ENCODE results near the gene REXO4. TPM values are rescaled to one million over a fixed set of nuclear protein-coding genes. Genes with fewer than 3 reads are reported as not detected.

REXO4 gene
- total and polyA plus RNA-seq, 2 of the 8 experiments (the other 6 are each of a cell fraction or from before 2014, with no cell fraction given): 19.1 to 38.3 TPM

DNA sequence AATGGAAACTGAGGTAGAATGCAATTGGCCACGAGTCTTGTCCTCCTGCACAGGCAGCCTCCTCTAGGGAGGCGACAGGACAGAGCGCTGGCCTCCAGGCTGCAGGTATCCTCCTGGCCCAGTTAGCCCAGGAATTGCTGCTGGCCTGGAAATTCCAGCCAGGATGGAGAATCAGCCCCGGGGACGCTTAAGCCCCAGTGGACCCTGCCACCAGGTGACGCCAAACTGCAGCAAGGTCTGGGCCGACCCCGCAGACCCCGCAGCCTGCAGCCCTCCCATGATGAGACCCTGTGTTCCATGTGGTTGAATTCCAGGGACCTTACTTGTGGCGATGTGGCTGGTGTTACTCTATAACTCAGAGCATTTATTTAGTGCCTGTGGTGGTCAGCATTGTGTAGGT, 49.3 kb upstream of the REXO4 start:
- 82% methylated on average over 10 of the region's 10 CpGs; no CpG with 5 or more reads in 1 of the 2 experiments for WGBS, 2 experiments (ENCODE audit: extremely low coverage in 1 of 2, insufficient coverage in 1 of 2, insufficient read length in 1 of 2, insufficient replicate concordance in 2 of 2, low coverage in 1 of 2, low lambda C conversion rate in 2 of 2, missing lambda C conversion rate in 1 of 2)
- Histone ChIP-seq H3K27me3 (replicated peaks in 1 of 4; ENCODE audit: control insufficient read depth in 3 of 4, extremely low read depth in 1 of 4, insufficient read depth in 3 of 4, low read length in 3 of 4) (no peaks in the 10 kb centered on the region), H3K4me1 (replicated peaks in 1 of 4; ENCODE audit: control insufficient read depth in 3 of 4, insufficient read depth in 4 of 4, low read length in 3 of 4) (peaks cover 0 to 3% (median 0%) of the 10 kb centered on the region in 4 experiments; a peak in 2 of 7 replicates), H3K4ac (replicated peaks; ENCODE audit: insufficient read length, low read depth, low read length) (no peak overlapping the region), H3K4me3 (ENCODE audit: extremely low read depth in 1 of 4, insufficient read depth in 2 of 4, low read depth in 3 of 4, low read length in 4 of 4) (no peak overlapping the region), H3K56ac (replicated peaks; ENCODE audit: insufficient read length, low read depth, low read length) (no peak overlapping the region), H2BK20ac (ENCODE audit: low read length) (no peak overlapping the region), H4K5ac (ENCODE audit: insufficient read length, low read depth, low read length) (no peak overlapping the region), H3K79me1 (ENCODE audit: low read depth, low read length) (peaks cover 3% of the 10 kb centered on the region), H3K36me3 (ENCODE audit: control insufficient read depth in 2 of 4, insufficient read depth in 4 of 4, low read length in 3 of 4) (no peaks in the 10 kb centered on the region; a peak in 1 of 8 replicates), H4K8ac (ENCODE audit: extremely low read depth, insufficient read depth, low read length) (no peak overlapping the region), H2BK15ac (ENCODE audit: low read length) (no peak overlapping the region), H3K79me2 (ENCODE audit: control insufficient read depth in 1 of 2, insufficient read depth in 2 of 2, low read length in 2 of 2) (peaks cover 0 to 5% of the 10 kb centered on the region in 2 experiments; a peak in 1 of 4 replicates), H3K9me3 (ENCODE audit: insufficient read depth in 2 of 2, low read depth in 1 of 2, low read length in 1 of 2) (no peaks in the 10 kb centered on the region), H4K91ac (replicated peaks; ENCODE audit: insufficient read length, low read length) (no peak overlapping the region), H3K23me2 (ENCODE audit: low read depth, low read length) (no peaks in the 10 kb centered on the region), H3K4me2 (ENCODE audit: insufficient read depth in 1 of 2, low read depth in 2 of 2, low read length in 2 of 2) (no peak overlapping the region), H3K27ac (ENCODE audit: low read depth, low read length) (no peak overlapping the region), H3K18ac (ENCODE audit: extremely low read depth, low read length) (no peak overlapping the region), H3K14ac (ENCODE audit: insufficient read length) (no peak overlapping the region), H2BK12ac (ENCODE audit: low read depth, low read length) (no peak overlapping the region), H2AFZ (ENCODE audit: low read length) (no peak overlapping the region), H3K9ac (replicated peaks in 1 of 4; ENCODE audit: extremely low read depth in 1 of 4, low read depth in 3 of 4, low read length in 3 of 4) (no peak overlapping the region), H2AK5ac (ENCODE audit: low read depth, low read length) (no peak overlapping the region), H3K23ac (ENCODE audit: insufficient read length) (no peak overlapping the region), H4K20me1 (replicated peaks in 1 of 2; ENCODE audit: control insufficient read depth in 1 of 2, insufficient read depth in 2 of 2, low read length in 2 of 2) (peaks cover 1 to 24% of the 10 kb centered on the region in 2 experiments), H2BK5ac (ENCODE audit: low read depth, low read length) (no peak overlapping the region), H2BK120ac (replicated peaks; ENCODE audit: low read depth, low read length) (no peak overlapping the region)
- no peak for FAIRE-seq
- peak in 1 of 2 experiments; percentile 27; a peak in 1 of 4 replicates for TF ChIP-seq RAD21 (IDR thresholded peaks at IDR 0.05 in 1 of 2, conservative IDR thresholded peaks at IDR 0.05 in 1 of 2; ENCODE audit: low read depth in 2 of 2, low read length in 2 of 2)
- no peak for TF ChIP-seq JUN (IDR thresholded peaks at IDR 0.05; ENCODE audit: low read depth, low read length)
- TF ChIP-seq CBX8 (IDR thresholded peaks at IDR 0.05; ENCODE audit: borderline replicate concordance, low read depth, low read length): no peak
- 0 out of 2 replicates have a peak, but pooled peaks have one; percentile 33 for TF ChIP-seq POLR2AphosphoS5 (IDR thresholded peaks at IDR 0.05; ENCODE audit: low read depth, low read length)
- TF ChIP-seq TEAD4 (IDR thresholded peaks at IDR 0.05; ENCODE audit: low read depth, low read length): 0 out of 2 replicates have a peak, but pooled peaks have one; percentile 21
- TF ChIP-seq CTCF (IDR thresholded peaks at IDR 0.05; ENCODE audit: control extremely low read depth in 1 of 3, insufficient read depth in 1 of 3, low read depth in 1 of 3, low read length in 3 of 3): peak in 2 of 3 experiments; percentile 33 to 52; a peak in 2 of 4 replicates
- POLR2A ChIA-PET (ENCODE audit: partially characterized antibody): interaction anchor here (1.1 to 3.5 kb wide), 4 partner anchors 10 to 116 kb away, joined by 4 to 19 read pairs (median 10); partner anchors contain the start of gene SLC2A6
- DNase-seq (ENCODE audit: low read depth in 1 of 2, low spot score in 2 of 2): no peak
- CTCF ChIA-PET (ENCODE audit: partially characterized antibody): interaction anchor here (0.6 to 2.4 kb wide), 10 partner anchors 10 to 445 kb away, joined by 3 to 17 read pairs (median 3); partner anchors contain the start of gene SLC2A6

Data from H1 (cell line).